ENCODE results near the gene PLCL2. TPM values are rescaled to one million over a fixed set of nuclear protein-coding genes. Genes with fewer than 3 reads are reported as not detected.
A peak's percentile ranks its signal among the peaks of the same experiment; 100 is the strongest.

Gene PLCL2
- total RNA-seq, 4 donors from 2014 or later = 1.4 to 4.5 (median 3.9) TPM

GRCh38 chr3:17116007-17116600, 231.3 kb downstream of the PLCL2 start:
- H3K4me3 ChIP-seq (ENCODE audit: low read depth, poor library complexity, severe bottlenecking) = no peak overlapping the region
- intact Hi-C loops (cut with DNase I; ENCODE audit: low total_unique reads) = no loop called here
- WGBS, 2 donors = 88 to 90% methylated on average over 8 of the region's 8 CpGs
- TF ChIP-seq POLR2A (IDR thresholded peaks at IDR 0.05) (no peak), CTCF (IDR thresholded peaks at IDR 0.05) (no peak)
- DNase-seq (ENCODE audit: low spot score in 2 of 2) = peak in 1 of 2 donors; percentile 67

- intact Hi-C loops (cut with DNase I; ENCODE audit: low total_unique reads) = no loop called here
- no peak overlapping the region for H3K4me3 ChIP-seq (ENCODE audit: low read depth, poor library complexity, severe bottlenecking)
- peak in 1 of 2 donors; percentile 77 for DNase-seq (ENCODE audit: low spot score in 2 of 2)
- WGBS, 2 donors = 91 to 93% methylated on average over 6 of the region's 6 CpGs
- TF ChIP-seq CTCF (IDR thresholded peaks at IDR 0.05) (no peak), POLR2A (IDR thresholded peaks at IDR 0.05) (no peak)
Observed at GRCh38 chr3:17118771-17119170, 234.0 kb downstream of the PLCL2 start.

DNA sequence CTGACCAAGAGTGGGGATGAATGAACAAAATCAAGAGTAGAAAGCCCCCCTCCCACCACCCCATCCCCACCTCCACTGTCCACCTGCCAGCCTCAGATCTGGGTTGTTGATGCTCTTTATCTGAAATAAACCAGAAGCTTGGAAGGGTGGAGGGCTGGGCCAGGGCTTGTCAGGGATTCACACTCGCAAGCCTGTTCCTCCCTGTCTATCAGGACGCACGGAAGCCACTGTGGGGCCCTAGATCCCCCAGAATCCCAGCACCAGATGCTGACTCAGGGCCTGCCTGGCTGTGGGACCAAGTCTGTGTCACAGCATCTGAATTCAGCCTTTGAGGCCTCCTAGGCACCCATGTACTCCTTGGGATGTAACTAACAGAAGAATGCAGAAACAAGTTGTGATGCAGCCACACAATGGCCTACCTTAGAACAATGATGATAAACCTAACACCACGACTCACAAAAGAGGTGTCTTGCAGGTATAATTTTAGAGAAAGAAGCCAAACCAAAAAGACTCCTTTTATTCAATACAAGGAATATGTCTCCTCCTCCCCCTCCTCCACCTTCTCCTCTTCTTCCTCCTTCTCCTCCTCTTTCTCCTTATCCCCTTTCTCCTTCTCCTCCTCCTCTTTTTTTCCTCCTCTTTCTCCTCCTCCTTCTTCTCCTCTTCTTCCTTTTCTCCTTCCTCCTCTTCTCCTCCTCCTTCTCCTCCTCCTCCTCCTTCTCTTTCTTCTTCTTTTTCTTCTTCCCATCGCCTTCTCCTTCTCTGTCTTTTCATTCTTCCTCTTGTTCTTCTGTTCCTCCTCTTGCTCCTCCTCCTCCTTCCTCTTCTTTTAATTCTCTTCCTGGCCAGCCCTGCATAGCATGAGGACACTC, 234.7 kb downstream of the PLCL2 start:
- TF ChIP-seq POLR2A (IDR thresholded peaks at IDR 0.05) = no peak
- TF ChIP-seq CTCF (IDR thresholded peaks at IDR 0.05) = no peak
- WGBS, 2 donors = 65 to 81% methylated on average over 5 of the region's 5 CpGs
- DNase-seq (ENCODE audit: low spot score in 2 of 2) = peak in 1 of 2 donors; percentile 45
- intact Hi-C loops (cut with DNase I; ENCODE audit: low total_unique reads) = no loop called here
- no peak overlapping the region for H3K4me3 ChIP-seq (ENCODE audit: low read depth, poor library complexity, severe bottlenecking)

- intact Hi-C loops (cut with DNase I; ENCODE audit: low total_unique reads) = no loop called here
- TF ChIP-seq CTCF (IDR thresholded peaks at IDR 0.05) = no peak
- no peak for TF ChIP-seq POLR2A (IDR thresholded peaks at IDR 0.05)
- DNase-seq (ENCODE audit: low spot score in 2 of 2) = no peak
- WGBS, 2 donors = 87% methylated on average over 4 of the region's 4 CpGs
- no peak overlapping the region for H3K4me3 ChIP-seq (ENCODE audit: low read depth, poor library complexity, severe bottlenecking)
Observed at GRCh38 chr3:17120115-17120514, 235.4 kb downstream of the PLCL2 start.

DNA sequence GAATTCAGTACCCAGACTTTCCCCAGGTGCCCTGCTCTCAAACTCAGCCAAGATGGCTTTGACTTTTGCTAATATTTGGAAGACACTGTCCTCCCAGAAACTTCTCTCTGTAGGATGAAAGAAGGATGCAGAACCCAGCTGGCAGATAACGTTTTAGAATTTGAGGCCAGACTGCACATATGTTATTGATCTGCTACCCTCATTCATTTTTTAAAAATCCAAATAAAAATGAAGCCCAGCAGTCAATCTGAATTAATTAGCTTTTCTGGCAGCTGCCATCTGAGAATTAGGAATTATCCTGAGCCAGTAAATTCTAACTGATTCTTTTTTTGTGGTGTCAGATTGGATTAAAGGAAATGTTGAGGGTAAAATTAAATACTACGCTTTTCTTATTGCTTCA, 236.6 kb downstream of the PLCL2 start:
- WGBS, 2 donors = 64 to 69% methylated on average over 2 of the region's 2 CpGs
- no peak for TF ChIP-seq POLR2A (IDR thresholded peaks at IDR 0.05)
- TF ChIP-seq CTCF (IDR thresholded peaks at IDR 0.05) = no peak
- intact Hi-C loops (cut with DNase I; ENCODE audit: low total_unique reads) = no loop called here
- H3K4me3 ChIP-seq (ENCODE audit: low read depth, poor library complexity, severe bottlenecking) = no peak overlapping the region
- no peak for DNase-seq (ENCODE audit: low spot score in 2 of 2)
